GM12878 (cell line): ENCODE results near the gene RABGEF1. TPM values are rescaled to one million over a fixed set of nuclear protein-coding genes. Genes with fewer than 3 reads are reported as not detected.

Experiments used
- ATAC-seq: fragments of 200-7000 bp; cut with Tn5 transposase; 3 replicates; pipeline ENCODE4 v1.9.1; 2020; ENCODE audit warnings: mild to moderate bottlenecking, moderate library complexity
- BruUV-seq: library from RNA; stranded (reverse); fragments of 400-500 nt; replicated peaks from 2 replicates; lab custom pipeline; 2021; lab: Mats Ljungman, UMichigan
- CTCF ChIA-PET: fragments of 300-600 bp; sonication (Branson Sonifier 250); formaldehyde crosslinking; extraction: SDS; loops from one replicate; lab custom pipeline; 2021; ENCODE audit warnings: inconsistent platforms; lab: Yijun Ruan, JAX
- POLR2A ChIA-PET: fragments of 350-600 bp; formaldehyde crosslinking; extraction: SDS; loops from one replicate; lab custom pipeline; 2021; ENCODE audit warnings: inconsistent platforms; lab: Charles Lee
- RAD21 ChIA-PET: fragments of 300-600 bp; sonication (Branson Sonifier 250); formaldehyde crosslinking; loops from one replicate; lab custom pipeline; 2023; ENCODE audit warnings: antibody characterized with exemption; ENCODE audit not compliant: unreplicated experiment; lab: Charles Lee
- SMC1A ChIA-PET: fragments of 300-600 bp; sonication (Branson Sonifier 250); formaldehyde crosslinking; loops from one replicate; lab custom pipeline; 2023; ENCODE audit not compliant: unreplicated experiment, uncharacterized antibody; lab: Charles Lee
- DNase-seq: peaks from one replicate; pipeline ENCODE4 v3.0.0-alpha.2; 2011; ENCODE audit warnings: low read depth, low spot score
- FAIRE-seq: peaks from 3 replicates; lab custom pipeline; 2011; peaks lifted over from hg19 to GRCh38; lab: Jason Lieb, UNC
- H2AFZ ChIP-seq: 2 replicates; pipeline ENCODE4 v1.6.0; 2011; ENCODE audit warnings: low read depth, low read length, control low read depth; ENCODE audit not compliant: control insufficient read depth
- H3K27ac ChIP-seq: 2 replicates; pipeline ENCODE4 v1.5.1; 2011; ENCODE audit warnings: control low read depth; ENCODE audit not compliant: control insufficient read depth, insufficient read depth
- H3K27me3 ChIP-seq, 2 experiments: replicated peaks in 1 of 2; 2 replicates each; pipeline versions ENCODE4 v1.6.0 to v1.6.1; 2011; ENCODE audit warnings: low read length in 1 of 2; ENCODE audit not compliant: control insufficient read depth in 2 of 2, insufficient read depth in 2 of 2
- H3K36me3 ChIP-seq, 2 experiments: 2 replicates each; pipeline ENCODE4 v1.5.1; 2011; ENCODE audit warnings: low read length in 1 of 2; ENCODE audit not compliant: control insufficient read depth in 2 of 2, insufficient read depth in 2 of 2
- H3K4me1 ChIP-seq: 2 replicates; pipeline ENCODE4 v1.6.1; 2011; ENCODE audit warnings: mild to moderate bottlenecking, low read length, moderate library complexity, mixed read lengths; ENCODE audit not compliant: control insufficient read depth, insufficient read depth
- H3K4me2 ChIP-seq: 2 replicates; pipeline ENCODE4 v1.6.0; 2011; ENCODE audit warnings: control low read depth; ENCODE audit not compliant: control insufficient read depth, insufficient read depth
- H3K4me3 ChIP-seq: fragments of 200-600 bp; sonication (generic); 2 replicates; pipeline ENCODE4 v1.5.1; 2016
- H3K79me2 ChIP-seq: 2 replicates; pipeline ENCODE4 v1.6.0; 2011; ENCODE audit warnings: low read length; ENCODE audit not compliant: control insufficient read depth, insufficient read depth
- H3K9ac ChIP-seq: 2 replicates; pipeline ENCODE4 v1.8.0; 2011; ENCODE audit warnings: low read length, control low read depth, mixed read lengths; ENCODE audit not compliant: control insufficient read depth, insufficient read depth
- H3K9me3 ChIP-seq: replicated peaks from 3 replicates; pipeline ENCODE4 v1.5.1; 2011; ENCODE audit warnings: mild to moderate bottlenecking, low read length; ENCODE audit not compliant: control insufficient read depth, insufficient read depth
- H4K20me1 ChIP-seq: 2 replicates; pipeline ENCODE4 v1.6.0; 2011; ENCODE audit not compliant: control insufficient read depth, insufficient read depth
- BRCA1 ChIP-seq: IDR thresholded peaks from 2 replicates; pipeline ENCODE4 v1.6.1; 2011; ENCODE audit warnings: low read depth, low read length, improper control_type of control experiment
- IRF4 ChIP-seq: IDR thresholded peaks from 2 replicates; pipeline ENCODE4 v1.6.1; 2011; ENCODE audit warnings: low read depth, low read length
- PBX3 ChIP-seq: IDR thresholded peaks from 2 replicates; pipeline ENCODE4 v1.6.1; 2011; ENCODE audit warnings: mild to moderate bottlenecking, low read depth, low read length, moderate library complexity; ENCODE audit not compliant: insufficient replicate concordance
- PRDM15 ChIP-seq: fragments of 450-650 bp; formaldehyde crosslinking; IDR thresholded peaks from 2 replicates; pipeline ENCODE4 v1.4.0; 2020; ENCODE audit warnings: mild to moderate bottlenecking, moderate library complexity
- SIX5 ChIP-seq: IDR thresholded peaks from 2 replicates; pipeline ENCODE4 v1.6.1; 2011; ENCODE audit warnings: mild to moderate bottlenecking, low read depth, low read length, moderate library complexity; ENCODE audit not compliant: severe bottlenecking
- SMC3 ChIP-seq: IDR thresholded peaks from 2 replicates; pipeline ENCODE4 v1.6.1; 2011; ENCODE audit warnings: low read length, improper control_type of control experiment, borderline replicate concordance
- TBL1XR1 ChIP-seq: IDR thresholded peaks from 2 replicates; pipeline ENCODE4 v1.6.1; 2012; ENCODE audit warnings: low read depth, low read length, improper control_type of control experiment
- WGBS: methylation state at CpG from one replicate; pipeline ENCODE4 v1.1.6; 2016; ENCODE audit warnings: low lambda C conversion rate; ENCODE audit not compliant: insufficient replicate concordance, insufficient coverage; ENCODE audit errors: missing lambda C conversion rate; 5-methylcytosine and 5-hydroxymethylcytosine counted together
- in situ Hi-C: fragments of 300-500 bp; cut with MboI; formaldehyde crosslinking; loops from 9 replicates; pipeline ENCODE4 v1.14.3; 2018; ENCODE audit warnings: mixed read lengths
- intact Hi-C: fragments of 100-400 bp; cut with micrococcal nuclease; formaldehyde crosslinking; loops from one replicate; pipeline ENCODE4 v1.14.2; 2022; ENCODE audit not compliant: unreplicated experiment
- polyA plus RNA-seq, 11 experiments: library from polyadenylated mRNA; depleted of rRNA in 4 of 11; unstranded in 6 of 11; stranded (reverse) in 5 of 11; fragments of >200 nt; fragmentation: Nextera tagmentation in 4 of 11; fragmentation: Illumina TruSeq in 1 of 11; extraction: Ambion mirVana in 4 of 11; extraction: Trizol in 1 of 11; gene quantifications; 1 replicate in 1 of 11; 2 replicates in 10 of 11; pipeline versions ENCODE4 v1.2.1 to v1.2.3, GENCODE V29; 2011 to 2016; ENCODE audit warnings: inconsistent platforms in 2 of 11, missing spikeins in 2 of 11, low read depth in 1 of 11
- total RNA-seq, 4 experiments: library from RNA; depleted of rRNA in 3 of 4; stranded (reverse); fragments of >200 nt in 3 of 4; fragmentation: Illumina TruSeq in 1 of 4; extraction: Trizol in 1 of 4; gene quantifications; 2 replicates each; pipeline versions ENCODE4 v1.2.1 to v1.2.3, GENCODE V29; 2013 to 2021

Gene RABGEF1
- total and polyA plus RNA-seq, 10 of the 15 experiments (the other 5 are each of a cell fraction or from before 2014, with no cell fraction given): 10.2 to 36.4 (median 26.1) TPM

GRCh38 chr7:66847879-66848790, 107.6 kb downstream of the RABGEF1 start:
- ChIA-PET CTCF (no interaction called here), SMC1A (interaction anchor here (1.0 kb wide), 1 partner anchor 37 kb away, joined by 3 read pairs; no protein-coding TSS in a partner anchor), POLR2A (interaction anchor here (0.7 kb wide), 1 partner anchor 24 kb away, joined by 3 read pairs; no protein-coding TSS in a partner anchor), RAD21 (no interaction called here)
- FAIRE-seq (peak; percentile 47), DNase-seq (no peak), ATAC-seq (no peak)
- Histone ChIP-seq H3K4me1 (no peaks in the 10 kb centered on the region; the same call in 1 of the 2 replicates), H3K79me2 (no peaks in the 10 kb centered on the region; the same call in 1 of the 2 replicates), H3K9ac (no peak overlapping the region), H2AFZ (peak overlapping the region; percentile 56), H3K4me2 (no peak overlapping the region; the same call in 1 of the 2 replicates), H3K27ac (peak overlapping the region; percentile 29), H3K4me3 (no peak overlapping the region), H3K27me3 (no peaks in the 10 kb centered on the region), H3K36me3 (no peaks in the 10 kb centered on the region), H4K20me1 (no peaks in the 10 kb centered on the region), H3K9me3 (no peaks in the 10 kb centered on the region)
- no peak for TF ChIP-seq BRCA1
- no peak for TF ChIP-seq TBL1XR1
- TF ChIP-seq IRF4: no peak
- TF ChIP-seq PRDM15 (CRISPR knock-in tag): no peak
- no peak for TF ChIP-seq SIX5
- no peak for TF ChIP-seq SMC3
- TF ChIP-seq PBX3: no peak
- WGBS: 69% methylated on average over 9 of the region's 9 CpGs
- in situ Hi-C loops: no loop called here
- no TSS peak for BruUV-seq
- intact Hi-C loops: loop anchor here (10.0 kb wide), 1 partner anchor 193 kb away; no protein-coding TSS in a partner anchor
